ENCODE measurements around the gene GPR61. TPM values are rescaled to one million over a fixed set of nuclear protein-coding genes. Genes with fewer than 3 reads are reported as not detected.

Gene GPR61
- total and polyA plus RNA-seq, 9 of the 15 experiments (the other 6 are each of a cell fraction or from before 2014, with no cell fraction given): 0.04 to 1.1 (median 0.25) TPM; not detected in 4

DNA sequence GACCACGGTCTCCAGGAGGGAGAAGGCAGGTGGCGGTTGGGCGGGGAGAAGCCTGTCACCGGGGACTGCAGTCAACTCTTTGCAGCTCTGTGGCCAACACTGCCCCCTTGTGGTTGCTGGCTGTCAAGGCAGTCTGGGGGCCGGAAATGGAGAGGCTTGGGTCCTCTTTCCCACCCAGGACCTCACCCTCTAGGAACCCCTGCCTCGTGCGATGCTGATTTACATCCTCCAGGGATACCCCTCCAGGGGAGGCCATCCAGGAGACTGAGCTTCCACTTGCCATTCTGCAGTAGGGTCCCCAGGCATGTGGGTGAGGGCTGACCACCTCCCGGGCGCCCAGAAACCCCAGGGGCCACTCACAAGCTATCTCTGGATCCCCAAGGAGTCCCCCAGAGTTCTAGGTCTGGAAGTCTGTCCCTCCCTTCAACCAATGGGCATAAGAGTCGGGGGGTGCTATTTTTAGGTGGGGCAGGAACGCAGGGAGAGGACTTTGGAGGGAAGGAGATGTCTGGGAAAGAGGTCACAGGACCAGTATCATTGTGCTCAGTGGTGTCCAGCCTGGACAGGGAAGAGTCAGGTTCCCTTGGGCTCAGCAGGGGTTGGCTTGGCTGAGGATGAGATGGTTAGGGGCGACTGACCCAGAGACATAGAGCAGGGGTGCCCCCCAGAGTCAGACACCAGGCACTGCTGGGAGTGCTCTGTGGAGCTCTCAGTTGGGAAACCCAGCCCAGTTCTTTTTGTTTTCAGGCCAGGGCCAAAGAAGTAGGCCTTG, 7.1 kb upstream of the GPR61 start (continued):
- TF ChIP-seq, protein P1, sequence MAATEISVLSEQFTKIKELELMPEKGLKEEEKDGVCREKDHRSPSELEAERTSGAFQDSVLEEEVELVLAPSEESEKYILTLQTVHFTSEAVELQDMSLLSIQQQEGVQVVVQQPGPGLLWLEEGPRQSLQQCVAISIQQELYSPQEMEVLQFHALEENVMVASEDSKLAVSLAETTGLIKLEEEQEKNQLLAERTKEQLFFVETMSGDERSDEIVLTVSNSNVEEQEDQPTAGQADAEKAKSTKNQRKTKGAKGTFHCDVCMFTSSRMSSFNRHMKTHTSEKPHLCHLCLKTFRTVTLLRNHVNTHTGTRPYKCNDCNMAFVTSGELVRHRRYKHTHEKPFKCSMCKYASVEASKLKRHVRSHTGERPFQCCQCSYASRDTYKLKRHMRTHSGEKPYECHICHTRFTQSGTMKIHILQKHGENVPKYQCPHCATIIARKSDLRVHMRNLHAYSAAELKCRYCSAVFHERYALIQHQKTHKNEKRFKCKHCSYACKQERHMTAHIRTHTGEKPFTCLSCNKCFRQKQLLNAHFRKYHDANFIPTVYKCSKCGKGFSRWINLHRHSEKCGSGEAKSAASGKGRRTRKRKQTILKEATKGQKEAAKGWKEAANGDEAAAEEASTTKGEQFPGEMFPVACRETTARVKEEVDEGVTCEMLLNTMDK (IDR thresholded peaks at IDR 0.05; ENCODE audit: borderline replicate concordance, insufficient read depth, low read depth, low read length, poor library complexity, severe bottlenecking): peak; percentile 65
- TF ChIP-seq PTRF (tag; IDR thresholded peaks at IDR 0.05) (no peak), ZNF551 (CRISPR knock-in tag; IDR thresholded peaks at IDR 0.05) (no peak), PHB (CRISPR knock-in tag; IDR thresholded peaks at IDR 0.05) (no peak), NFE2 (IDR thresholded peaks at IDR 0.05; ENCODE audit: low read depth) (no peak), CREM (IDR thresholded peaks at IDR 0.05; ENCODE audit: low read depth) (peak; percentile 44; the same call in 1 of the 2 replicates), TAL1 (IDR thresholded peaks at IDR 0.05) (no peak), GTF2A2 (tag; IDR thresholded peaks at IDR 0.05) (no peak), ZNF347 (CRISPR knock-in tag; IDR thresholded peaks at IDR 0.05; ENCODE audit: low read depth) (no peak), SMAD4 (CRISPR knock-in tag; conservative IDR thresholded peaks at IDR 0.05) (no peak), HDGF (IDR thresholded peaks at IDR 0.05) (peak; percentile 61; the same call in 1 of the 2 replicates), EZH2 (IDR thresholded peaks at IDR 0.05; ENCODE audit: borderline replicate concordance, low read depth, low read length) (no peak), XRCC4 (IDR thresholded peaks at IDR 0.05; ENCODE audit: extremely low read depth, insufficient read depth, insufficient read length) (no peak), ILF3 (IDR thresholded peaks at IDR 0.05; ENCODE audit: borderline replicate concordance) (no peak), RBM34 (IDR thresholded peaks at IDR 0.05; ENCODE audit: borderline replicate concordance, insufficient read depth, low read length) (no peak), GABPB2 (CRISPR knock-in tag; conservative IDR thresholded peaks at IDR 0.05) (no peak), ETV5 (CRISPR knock-in tag; IDR thresholded peaks at IDR 0.05; ENCODE audit: low read depth) (peak; percentile 82), FOXA1 (IDR thresholded peaks at IDR 0.05; ENCODE audit: borderline replicate concordance) (no peak)
- TF ChIP-seq, protein P2, sequence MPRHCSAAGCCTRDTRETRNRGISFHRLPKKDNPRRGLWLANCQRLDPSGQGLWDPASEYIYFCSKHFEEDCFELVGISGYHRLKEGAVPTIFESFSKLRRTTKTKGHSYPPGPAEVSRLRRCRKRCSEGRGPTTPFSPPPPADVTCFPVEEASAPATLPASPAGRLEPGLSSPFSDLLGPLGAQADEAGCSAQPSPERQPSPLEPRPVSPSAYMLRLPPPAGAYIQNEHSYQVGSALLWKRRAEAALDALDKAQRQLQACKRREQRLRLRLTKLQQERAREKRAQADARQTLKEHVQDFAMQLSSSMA (CRISPR knock-in tag; IDR thresholded peaks at IDR 0.05): no peak
- TF ChIP-seq, protein P3, sequence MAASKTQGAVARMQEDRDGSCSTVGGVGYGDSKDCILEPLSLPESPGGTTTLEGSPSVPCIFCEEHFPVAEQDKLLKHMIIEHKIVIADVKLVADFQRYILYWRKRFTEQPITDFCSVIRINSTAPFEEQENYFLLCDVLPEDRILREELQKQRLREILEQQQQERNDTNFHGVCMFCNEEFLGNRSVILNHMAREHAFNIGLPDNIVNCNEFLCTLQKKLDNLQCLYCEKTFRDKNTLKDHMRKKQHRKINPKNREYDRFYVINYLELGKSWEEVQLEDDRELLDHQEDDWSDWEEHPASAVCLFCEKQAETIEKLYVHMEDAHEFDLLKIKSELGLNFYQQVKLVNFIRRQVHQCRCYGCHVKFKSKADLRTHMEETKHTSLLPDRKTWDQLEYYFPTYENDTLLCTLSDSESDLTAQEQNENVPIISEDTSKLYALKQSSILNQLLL (CRISPR knock-in tag; IDR thresholded peaks at IDR 0.05; ENCODE audit: borderline replicate concordance): no peak
- TF ChIP-seq, protein P4, sequence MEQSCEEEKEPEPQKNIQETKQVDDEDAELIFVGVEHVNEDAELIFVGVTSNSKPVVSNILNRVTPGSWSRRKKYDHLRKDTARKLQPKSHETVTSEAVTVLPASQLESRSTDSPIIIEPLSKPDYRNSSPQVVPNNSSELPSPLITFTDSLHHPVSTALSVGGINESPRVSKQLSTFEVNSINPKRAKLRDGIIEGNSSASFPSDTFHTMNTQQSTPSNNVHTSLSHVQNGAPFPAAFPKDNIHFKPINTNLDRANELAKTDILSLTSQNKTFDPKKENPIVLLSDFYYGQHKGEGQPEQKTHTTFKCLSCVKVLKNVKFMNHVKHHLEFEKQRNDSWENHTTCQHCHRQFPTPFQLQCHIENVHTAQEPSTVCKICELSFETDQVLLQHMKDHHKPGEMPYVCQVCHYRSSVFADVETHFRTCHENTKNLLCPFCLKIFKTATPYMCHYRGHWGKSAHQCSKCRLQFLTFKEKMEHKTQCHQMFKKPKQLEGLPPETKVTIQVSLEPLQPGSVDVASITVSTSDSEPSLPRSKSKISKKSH (CRISPR knock-in tag; IDR thresholded peaks at IDR 0.05): no peak
- TF ChIP-seq, protein P5, sequence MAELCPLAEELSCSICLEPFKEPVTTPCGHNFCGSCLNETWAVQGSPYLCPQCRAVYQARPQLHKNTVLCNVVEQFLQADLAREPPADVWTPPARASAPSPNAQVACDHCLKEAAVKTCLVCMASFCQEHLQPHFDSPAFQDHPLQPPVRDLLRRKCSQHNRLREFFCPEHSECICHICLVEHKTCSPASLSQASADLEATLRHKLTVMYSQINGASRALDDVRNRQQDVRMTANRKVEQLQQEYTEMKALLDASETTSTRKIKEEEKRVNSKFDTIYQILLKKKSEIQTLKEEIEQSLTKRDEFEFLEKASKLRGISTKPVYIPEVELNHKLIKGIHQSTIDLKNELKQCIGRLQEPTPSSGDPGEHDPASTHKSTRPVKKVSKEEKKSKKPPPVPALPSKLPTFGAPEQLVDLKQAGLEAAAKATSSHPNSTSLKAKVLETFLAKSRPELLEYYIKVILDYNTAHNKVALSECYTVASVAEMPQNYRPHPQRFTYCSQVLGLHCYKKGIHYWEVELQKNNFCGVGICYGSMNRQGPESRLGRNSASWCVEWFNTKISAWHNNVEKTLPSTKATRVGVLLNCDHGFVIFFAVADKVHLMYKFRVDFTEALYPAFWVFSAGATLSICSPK (IDR thresholded peaks at IDR 0.05; ENCODE audit: borderline replicate concordance): no peak

Data from K562 (cell line).